ENCODE measurements around the gene METTL25B. TPM values are rescaled to one million over a fixed set of nuclear protein-coding genes. Genes with fewer than 3 reads are reported as not detected.
A peak's percentile ranks its signal among the peaks of the same experiment; 100 is the strongest.

METTL25B gene
- total and polyA plus RNA-seq, 2 of the 13 experiments (the other 11 are each of a cell fraction or from before 2014, with no cell fraction given): 11.9 to 24.0 TPM

DNA sequence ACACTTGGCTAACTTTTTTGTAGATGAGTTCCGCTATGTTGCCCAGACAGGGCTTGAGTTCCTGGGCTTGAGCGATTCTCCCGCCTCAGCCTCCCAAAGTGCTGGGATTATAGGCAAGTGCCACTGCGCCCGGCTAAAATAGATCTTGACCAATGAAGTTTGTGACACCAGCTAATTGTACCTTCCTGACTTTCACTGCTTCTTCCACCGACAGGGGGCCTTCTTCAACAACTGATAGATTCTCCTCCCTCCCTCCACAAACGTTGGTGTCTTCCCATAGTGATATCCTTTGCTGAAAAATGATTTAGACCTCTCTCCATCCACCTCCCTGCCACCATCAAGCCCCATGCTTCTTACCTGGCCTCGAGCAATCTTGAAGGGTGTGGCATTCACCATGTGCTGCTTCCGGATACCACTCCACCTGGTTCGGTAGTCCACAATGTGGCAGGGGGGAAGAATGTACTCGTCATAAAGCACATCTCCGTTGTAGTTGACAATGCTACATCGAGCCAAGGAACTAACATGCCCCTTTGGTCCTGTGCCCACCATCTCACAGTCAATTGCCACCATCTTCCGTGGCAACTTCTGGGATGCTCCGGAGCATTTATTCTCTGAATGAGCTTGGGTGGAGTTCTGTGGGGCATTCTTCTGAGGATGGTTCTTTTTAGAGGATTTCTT lies 1.6 kb upstream of the METTL25B start (continued):
- TF ChIP-seq ZNF691 (CRISPR knock-in tag; IDR thresholded peaks at IDR 0.05; ENCODE audit: borderline replicate concordance, low read depth) (no peak), MATR3 (CRISPR knock-in tag; IDR thresholded peaks at IDR 0.05) (no peak), THAP11 (CRISPR knock-in tag; IDR thresholded peaks at IDR 0.05) (peak; percentile 50; the same call in 1 of the 2 replicates), ZNF777 (CRISPR knock-in tag; IDR thresholded peaks at IDR 0.05) (0 out of 2 replicates have a peak, but pooled peaks have one; percentile 24), FOXP4 (CRISPR knock-in tag; IDR thresholded peaks at IDR 0.05) (0 out of 2 replicates have a peak, but pooled peaks have one; percentile 26), IKZF4 (CRISPR knock-in tag; IDR thresholded peaks at IDR 0.05; ENCODE audit: borderline replicate concordance, low read depth, not compliant biosample characterization) (no peak), ZNF274 (CRISPR knock-in tag; IDR thresholded peaks at IDR 0.05) (no peak), STAG1 (CRISPR knock-in tag; IDR thresholded peaks at IDR 0.05) (peak; percentile 64), ZNF251 (CRISPR knock-in tag; IDR thresholded peaks at IDR 0.05) (no peak), ZNF354B (CRISPR knock-in tag; IDR thresholded peaks at IDR 0.05) (no peak), ZNF318 (CRISPR knock-in tag; IDR thresholded peaks at IDR 0.05) (0 out of 2 replicates have a peak, but pooled peaks have one; percentile 65), RAD21 (CRISPR knock-in tag; IDR thresholded peaks at IDR 0.05) (peak; percentile 51; the same call in 1 of the 2 replicates), SMC3 (IDR thresholded peaks at IDR 0.05; ENCODE audit: low read length) (peak; percentile 56; the same call in 1 of the 2 replicates), CHD4 (IDR thresholded peaks at IDR 0.05; ENCODE audit: borderline replicate concordance, low read length) (no peak), ZFP36L2 (CRISPR knock-in tag; IDR thresholded peaks at IDR 0.05) (no peak), CEBPB (IDR thresholded peaks at IDR 0.05; ENCODE audit: borderline replicate concordance, low read depth, low read length) (no peak)
- TF ChIP-seq, protein P1, sequence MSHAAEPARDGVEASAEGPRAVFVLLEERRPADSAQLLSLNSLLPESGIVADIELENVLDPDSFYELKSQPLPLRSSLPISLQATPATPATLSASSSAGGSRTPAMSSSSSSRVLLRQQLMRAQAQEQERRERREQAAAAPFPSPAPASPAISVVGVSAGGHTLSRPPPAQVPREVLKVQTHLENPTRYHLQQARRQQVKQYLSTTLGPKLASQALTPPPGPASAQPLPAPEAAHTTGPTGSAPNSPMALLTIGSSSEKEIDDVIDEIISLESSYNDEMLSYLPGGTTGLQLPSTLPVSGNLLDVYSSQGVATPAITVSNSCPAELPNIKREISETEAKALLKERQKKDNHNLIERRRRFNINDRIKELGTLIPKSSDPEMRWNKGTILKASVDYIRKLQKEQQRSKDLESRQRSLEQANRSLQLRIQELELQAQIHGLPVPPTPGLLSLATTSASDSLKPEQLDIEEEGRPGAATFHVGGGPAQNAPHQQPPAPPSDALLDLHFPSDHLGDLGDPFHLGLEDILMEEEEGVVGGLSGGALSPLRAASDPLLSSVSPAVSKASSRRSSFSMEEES (CRISPR knock-in tag; IDR thresholded peaks at IDR 0.05): no peak

Data from HepG2 (cell line).